22Rv1 (cell line): ENCODE data around the gene KRT75.

Experiments used
- CTCF ChIP-seq: fragments of 450-650 bp; IDR thresholded peaks from 2 replicates; pipeline ENCODE4 v1.5.1; 2017; ENCODE audit warnings: mild to moderate bottlenecking
- ZFX ChIP-seq: fragments of 450-650 bp; IDR thresholded peaks from 2 replicates; pipeline ENCODE4 v1.6.1; 2017; ENCODE audit warnings: antibody characterized with exemption, borderline replicate concordance

DNA sequence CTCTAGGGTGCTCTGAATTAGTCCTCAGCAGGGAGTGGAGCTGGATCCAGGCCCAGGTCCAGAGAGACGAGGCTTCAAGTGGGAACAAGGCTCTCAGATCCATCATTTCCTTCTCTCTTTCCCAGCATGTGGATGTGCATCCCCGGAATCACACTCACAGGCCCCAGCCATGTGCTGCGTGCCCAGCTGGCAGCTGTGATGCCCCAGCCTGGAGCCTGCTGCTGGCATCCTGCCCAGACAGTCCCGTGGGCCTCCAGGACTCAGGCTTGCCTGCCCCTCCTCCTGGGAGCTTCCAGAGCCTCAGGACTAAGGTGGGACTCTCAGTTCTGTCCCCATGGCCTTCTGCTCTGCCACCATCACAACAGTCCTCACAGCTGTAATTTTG, 42.6 kb downstream of the KRT75 start:
- TF ChIP-seq CTCF (no peak), ZFX (no peak)
